ENCODE measurements around the gene DSTN.

GRCh38 chr20:17628101-17628841 is 58.4 kb downstream of the DSTN start:
- TF ChIP-seq STAT1 (IDR thresholded peaks at IDR 0.05; ENCODE audit: unreplicated experiment), result no peak
- TF ChIP-seq CTCF (conservative IDR thresholded peaks at IDR 0.05; ENCODE audit: low read depth in 2 of 2), result no peak

Measured in GM23338 (cell line).